Stimulated activated CD8-positive, alpha-beta memory T cell treated with anti-CD3 and anti-CD28 coated beads, Interleukin-7, amount 100 ng/mL, for 24 hours (primary cell): Measurements from ENCODE around the gene PRR36.
"Not testable (repeated sequence)": the region's sequence is repeated elsewhere in the genome, so short reads cannot be mapped to it uniquely, and the experiment has no call there.

Source experiments
- DNase-seq: peaks from one replicate; pipeline ENCODE4 v3.0.0-alpha.2; 2020; ENCODE audit warnings: low read depth

PRR36 gene

DNA sequence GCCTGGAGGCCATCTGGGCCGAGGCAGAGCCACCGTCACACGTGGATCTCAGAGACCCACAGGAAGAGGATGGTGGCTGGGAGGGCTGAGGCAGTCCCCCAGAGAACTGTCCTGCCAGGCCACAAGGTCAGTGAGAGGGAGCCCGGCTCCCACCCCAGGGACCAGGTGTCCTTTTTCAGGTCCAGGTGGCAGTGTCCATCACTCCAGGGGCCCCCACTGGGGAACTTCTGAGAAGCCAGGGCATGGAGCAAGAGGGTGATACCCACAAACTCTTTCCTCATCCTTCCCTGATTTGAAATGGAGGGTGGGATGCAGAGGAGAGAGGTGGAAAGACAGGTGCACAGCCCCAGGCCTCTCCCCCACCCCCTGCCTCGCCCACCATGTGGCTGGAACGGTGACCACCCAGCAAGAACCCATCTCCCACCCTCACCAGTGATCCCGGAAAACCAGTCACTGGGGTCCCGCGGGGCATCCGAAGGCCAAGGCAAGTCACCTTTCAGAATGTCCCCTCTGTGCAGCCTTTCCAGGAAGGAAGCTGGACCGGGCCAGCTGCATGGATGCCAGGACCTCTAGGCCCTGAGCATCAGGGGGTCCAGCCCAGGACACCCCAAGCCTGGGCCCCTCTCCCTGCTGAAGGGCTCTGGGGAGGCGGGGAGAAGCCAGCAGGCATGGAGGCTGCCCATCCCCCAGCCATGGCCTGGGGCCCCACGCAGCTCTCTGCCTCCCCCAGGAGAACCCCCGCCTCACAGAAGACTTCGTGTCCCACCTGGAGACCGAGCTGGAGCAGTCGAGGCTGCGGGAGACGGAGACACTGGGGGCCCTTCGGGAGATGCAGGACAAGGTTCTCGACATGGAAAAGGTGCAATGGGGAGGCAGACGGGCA is 14.1 kb downstream of the PRR36 start:
- no peak for DNase-seq

DNA sequence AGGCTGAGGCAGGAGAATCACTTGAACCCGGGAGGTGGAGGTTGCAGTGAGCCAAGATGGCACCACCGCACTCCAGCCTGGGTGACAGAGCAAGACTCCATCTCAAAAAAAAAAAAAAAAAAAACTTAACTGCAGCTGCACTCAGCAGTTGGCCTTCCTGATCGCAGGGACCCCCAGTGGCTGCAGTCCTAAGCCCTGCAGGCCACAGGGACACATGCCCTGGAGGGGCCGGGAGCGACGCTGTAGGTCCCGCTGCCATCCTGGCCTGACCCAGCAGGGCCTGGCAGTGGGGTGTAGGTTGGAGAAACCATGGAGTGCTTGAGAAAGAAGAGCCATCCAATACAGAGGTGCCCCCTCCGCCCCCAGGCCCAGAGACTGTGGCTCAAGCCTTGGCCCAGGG is 15.1 kb downstream of the PRR36 start:
- not testable (repeated sequence) for DNase-seq

DNA sequence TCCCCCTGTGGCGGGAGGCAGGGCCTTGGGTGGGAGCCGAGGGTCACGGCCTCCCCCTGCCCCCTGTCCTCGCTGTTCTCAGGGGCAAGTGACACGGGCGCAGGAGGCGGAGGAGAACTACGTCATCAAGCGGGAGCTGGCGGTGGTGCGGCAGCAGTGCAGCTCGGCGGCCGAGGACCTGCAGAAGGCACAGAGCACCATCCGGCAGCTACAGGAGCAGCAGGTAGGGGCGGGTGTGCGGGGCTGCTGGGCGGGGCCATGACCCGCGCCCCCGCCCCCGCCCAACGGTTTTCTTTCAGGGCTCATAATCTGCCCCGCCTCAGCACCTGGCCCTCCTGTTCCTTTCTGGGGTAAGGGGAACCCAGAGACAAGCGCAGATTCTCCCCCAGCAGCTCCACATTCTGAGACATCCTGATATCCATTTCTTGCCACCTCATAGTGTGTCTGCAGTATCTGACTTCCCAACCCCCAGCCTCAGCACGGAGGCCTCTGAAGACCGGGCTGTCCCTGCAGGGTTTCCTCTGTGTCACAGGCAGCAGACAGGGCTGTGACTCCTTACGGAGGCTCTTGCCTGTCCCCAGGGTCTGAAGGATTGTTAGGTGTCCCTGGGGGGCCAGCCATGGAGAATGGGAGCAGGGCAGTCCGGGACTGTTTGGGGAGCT is 15.9 kb downstream of the PRR36 start:
- DNase-seq = no peak

DNA sequence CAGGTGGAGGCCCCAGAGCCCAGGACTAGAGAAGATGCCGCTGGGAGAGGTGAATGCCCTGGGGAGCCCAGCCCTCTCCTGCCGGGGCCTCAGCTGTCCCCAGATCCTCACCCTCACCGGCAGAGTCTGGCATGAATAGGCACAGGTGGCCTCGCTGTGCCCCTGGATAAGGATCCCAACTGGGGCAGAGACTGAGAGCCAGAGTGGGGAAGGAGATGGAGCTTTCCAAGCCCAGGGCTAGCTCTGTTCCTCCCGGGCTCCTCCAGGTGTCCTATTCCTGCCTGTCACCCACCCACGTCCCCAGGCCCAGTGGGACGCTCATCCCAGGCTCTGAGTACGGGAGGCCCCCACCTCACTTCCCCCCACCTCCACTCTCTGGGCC is 16.5 kb downstream of the PRR36 start:
- DNase-seq = no peak

DNA sequence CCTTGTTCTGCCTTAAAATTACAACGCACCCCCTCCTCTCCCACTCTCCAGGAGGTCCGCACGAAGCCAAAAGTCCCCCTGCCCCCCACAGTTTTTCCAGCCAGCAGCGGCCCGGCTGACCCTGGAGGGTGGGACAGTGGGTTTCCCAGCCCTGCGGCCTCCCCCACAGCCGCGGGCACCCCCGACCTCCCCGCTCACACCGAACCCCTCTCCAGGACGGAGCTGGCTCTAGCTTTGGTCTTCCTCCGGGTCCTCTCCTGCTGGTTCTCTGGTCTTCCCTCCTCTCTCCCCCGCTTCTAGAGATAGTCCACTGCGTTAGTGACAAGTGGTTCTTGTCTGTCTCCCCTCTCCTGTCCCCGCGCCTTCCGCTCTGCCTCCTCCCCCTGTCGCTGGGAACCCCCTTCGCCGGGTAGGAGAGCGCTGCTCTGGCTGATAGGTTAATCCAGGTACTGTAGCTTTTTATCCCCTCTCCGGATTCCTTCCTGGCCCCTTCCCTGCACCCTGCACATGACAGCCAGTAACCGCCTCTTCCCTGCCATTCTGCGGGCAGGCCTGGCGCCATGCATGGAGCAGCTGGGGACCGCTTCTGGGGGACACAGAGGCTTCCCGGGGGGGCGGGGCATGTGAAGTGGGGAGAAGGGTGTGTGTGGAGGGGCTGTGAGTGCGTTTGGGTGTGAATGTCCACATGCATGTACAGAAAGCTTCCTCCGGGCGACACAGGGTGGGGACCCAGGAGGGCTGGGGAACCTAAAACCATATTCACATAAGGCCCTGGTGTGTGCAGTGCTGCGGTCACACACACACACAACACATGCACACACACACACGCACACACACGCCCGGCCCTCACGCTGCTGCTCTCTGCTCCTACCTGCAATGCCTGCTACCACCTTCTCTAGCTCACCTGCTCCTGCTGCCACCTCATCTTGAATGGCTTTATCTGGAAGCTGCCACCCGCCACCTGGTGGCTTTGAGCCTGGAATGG is 17.2 kb downstream of the PRR36 start:
- no peak for DNase-seq

DNA sequence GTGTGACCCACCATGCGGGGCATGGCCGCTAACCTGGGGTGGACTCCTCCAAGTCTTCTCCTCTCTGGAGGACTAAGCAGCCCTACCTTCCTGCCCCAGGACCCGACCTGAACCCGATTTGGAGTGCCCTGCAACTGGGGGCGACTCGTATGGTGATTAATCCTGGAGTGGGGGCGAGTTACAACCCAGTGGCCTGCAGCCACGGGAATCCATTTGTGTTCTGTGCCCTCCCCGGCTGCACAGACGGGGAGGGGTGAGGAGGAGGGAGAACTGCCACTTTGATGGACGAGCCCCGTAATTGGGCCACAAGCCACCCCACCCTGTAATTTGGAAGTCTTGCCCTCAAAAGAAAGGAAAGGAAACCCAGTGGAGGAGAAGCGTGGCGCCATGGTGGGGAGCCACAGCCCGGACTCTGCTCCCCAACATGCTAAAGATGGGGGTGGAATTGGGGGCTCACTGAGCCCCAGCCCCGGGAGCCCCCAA is 18.0 kb downstream of the PRR36 start:
- DNase-seq = no peak

DNA sequence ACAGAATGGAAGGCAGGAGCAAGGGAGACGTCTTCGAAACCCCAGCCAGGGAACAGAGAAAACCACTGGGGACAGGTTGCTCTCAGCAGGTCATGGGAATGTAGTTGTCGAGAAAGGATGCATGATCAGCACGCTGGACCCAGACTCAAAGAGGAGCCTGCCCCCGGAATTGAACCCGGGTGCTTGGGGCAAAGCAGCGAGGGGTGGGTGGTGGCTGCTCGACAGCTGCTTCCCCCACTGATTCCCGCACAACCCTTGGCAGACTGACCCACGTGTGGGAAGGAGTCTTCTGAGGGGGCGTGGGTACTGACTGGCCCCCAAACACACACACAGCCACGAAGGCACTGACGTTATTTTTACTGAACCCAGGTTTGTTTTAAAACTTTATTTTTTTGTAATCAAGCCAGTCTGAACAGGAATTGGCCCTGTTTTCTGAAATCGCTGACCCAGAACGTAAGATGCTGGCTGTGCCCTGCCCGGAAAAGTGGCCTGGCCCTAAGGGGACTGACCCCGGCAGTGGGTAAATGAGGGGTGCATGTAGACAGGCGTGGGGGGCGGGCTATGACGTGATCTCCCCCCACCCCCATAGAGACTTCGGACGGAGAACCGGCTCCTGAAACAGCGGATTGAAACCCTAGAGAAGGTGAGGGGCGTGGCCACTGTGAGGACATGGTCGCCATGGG is 18.6 kb downstream of the PRR36 start:
- DNase-seq = no peak

DNA sequence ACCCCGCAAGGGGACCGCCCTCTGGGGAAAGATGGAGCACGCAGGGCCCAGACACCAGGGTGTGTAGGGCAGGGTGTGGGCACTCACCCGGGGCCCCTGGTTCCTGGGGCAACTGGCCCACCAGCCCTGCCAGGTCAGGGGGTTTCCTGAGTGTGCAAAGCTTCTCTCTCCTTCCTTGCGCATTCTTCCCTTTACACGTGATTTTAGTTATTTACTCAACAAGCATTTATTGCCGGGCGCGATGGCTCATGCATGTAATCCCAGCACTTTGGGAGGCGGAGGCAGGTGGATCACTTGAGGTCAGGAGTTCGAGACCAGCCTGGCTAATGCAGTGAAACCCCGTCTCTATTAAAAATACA is 20.4 kb downstream of the PRR36 start:
- DNase-seq = no peak

DNA sequence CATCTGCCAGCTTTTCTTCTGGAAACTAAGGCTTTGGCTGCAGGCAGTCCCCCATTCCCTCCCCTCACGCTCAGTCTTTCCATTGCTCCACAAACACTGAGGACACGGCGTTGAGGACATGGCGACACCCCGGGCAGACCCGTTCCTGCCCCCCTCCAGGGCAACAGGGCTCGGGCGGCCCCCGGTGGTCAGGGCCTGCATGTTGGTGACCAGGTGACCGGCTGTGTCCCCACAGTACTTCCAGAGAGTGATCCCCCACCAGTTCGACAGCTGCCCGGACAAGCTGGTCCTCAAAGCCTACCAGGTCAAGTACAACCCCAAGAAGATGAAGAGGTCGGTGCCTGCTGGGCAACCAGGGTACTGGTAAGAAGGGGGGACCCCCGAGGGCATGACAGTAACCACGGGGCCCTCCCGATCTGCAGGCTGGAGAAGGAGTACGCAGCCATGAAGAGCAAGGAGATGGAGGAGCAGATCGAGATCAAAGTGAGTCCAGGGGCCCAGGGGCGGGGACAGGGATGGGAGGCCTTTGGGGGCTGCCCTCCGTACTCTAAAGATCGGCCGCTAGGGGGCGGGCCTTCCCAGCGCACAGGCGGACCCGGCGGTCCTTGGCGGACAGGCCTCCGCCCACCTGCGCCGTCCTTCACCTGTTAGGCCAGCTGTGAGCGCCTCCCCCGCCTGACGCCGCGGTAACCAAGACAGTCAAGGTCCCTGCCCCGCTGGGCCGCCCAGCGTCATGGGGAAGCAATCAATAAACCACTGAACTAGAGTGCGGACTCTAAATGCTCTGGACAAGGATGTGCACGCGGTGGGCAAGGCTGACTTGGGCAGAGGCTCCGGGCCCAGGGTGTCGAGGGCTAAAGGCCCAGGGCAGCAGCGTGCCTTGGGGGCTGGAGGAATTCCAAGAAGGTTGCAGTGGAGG is 21.1 kb downstream of the PRR36 start:
- DNase-seq = peak; percentile 51

DNA sequence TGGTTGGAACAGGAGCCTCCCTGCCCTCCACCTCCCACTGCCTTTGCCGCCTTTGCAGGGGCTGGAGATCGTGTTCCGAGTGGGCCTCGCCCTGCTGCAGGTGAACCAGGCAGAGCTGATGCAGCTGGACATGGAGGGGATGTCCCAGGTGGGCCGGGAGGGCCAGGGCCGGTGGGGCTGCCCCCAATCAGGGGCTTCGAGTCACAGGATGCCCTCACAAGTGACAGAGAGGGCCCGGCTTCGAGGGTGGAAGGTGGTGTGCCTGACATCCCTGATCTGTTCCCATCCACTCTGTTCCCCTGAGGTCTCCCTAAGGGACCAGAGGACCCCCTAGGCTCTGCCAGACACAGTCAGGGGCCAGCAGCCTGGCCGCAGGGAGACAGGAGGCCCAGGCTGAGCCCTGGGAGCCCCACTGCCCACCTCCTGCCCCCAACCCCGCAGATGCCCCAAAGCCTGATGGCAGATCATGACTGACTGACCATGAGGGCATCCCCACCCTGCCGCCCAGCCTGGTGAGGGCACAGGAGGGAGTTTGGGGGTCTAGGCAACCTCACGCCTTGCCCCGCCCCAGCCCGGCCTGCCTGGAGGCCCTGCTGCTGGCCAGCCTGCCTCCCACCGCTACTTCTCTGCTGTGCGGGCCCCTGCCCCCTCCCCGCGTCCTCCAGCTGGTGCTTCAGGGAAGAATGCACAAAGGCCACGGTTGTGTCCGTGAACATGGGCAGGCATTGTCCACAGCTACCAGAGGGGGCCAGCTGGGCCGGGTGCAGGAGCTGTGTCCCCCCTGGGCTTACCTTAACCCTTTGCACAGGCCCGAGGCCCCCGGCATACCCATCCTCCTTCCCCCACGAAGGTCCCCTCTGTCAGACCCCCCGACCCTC is 22.3 kb downstream of the PRR36 start:
- no peak for DNase-seq

DNA sequence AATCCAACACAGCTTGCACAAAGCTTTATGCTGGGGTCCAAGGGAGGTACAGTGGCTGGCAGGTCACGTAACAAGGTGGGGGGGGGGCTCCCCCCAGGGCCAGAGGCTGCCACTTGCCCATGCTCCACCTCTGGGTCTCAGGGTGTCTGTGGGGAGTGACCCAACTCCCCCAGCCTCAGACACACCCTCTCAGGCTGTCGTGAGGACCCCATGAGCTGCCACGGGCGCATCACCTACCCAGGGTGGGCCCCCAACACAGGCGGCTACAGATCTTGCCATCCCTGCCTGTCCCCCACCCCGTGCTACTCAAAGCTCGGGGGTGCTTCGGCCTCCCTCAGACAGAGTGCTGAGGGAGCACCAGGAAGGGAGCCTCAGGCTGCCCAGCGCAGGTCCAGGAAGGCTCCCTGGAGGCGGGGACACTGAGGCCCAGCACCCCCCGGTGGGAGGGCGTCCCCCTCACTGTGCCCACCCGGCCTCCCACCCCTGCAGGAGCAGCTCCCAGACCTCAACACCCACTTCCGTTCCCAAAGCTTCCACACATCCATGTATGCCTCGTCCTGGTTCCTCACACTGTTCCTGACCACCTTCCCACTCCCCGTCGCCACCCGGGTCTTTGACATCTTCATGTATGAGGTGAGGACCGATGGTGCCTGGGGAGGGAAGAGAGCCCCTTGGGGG is 23.1 kb downstream of the PRR36 start:
- DNase-seq = no peak

DNA sequence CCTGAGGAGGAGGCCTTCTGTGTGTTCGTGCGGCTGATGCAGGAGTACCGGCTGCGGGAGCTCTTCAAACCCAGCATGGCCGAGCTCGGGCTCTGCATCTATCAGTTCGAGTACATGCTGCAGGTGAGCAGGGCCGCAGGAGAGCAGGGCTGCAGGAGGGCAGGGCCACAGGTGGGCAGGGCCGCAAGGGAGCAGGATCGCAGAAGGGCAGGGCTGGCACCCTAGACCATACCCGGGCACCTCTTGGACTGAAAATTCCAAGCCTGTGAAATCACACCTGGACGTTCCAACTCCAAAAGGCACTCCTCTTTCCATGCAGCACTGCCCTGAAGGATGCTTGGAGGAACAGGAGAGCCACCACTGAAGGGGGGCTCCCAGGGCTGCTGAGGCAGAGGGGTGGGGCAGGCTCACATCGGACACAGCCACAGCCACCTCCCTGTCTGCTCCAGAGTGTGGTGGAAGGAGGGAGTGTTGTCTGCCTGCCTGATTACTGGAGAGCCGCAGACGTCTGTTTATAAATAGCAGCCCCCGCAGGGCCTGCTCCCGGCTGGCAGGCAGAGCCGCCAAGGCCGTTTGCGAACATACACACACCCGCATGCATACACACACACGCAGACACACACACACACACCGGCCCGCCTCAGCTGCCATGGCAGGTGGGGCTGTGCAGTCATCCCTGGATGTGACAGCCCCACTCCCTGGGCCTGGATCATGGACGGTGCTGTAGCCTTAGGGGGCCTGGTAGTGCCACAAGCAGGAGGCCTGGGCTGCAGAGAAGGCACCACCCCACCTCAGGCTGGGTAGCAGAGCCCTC is 24.0 kb downstream of the PRR36 start:
- no peak for DNase-seq

DNA sequence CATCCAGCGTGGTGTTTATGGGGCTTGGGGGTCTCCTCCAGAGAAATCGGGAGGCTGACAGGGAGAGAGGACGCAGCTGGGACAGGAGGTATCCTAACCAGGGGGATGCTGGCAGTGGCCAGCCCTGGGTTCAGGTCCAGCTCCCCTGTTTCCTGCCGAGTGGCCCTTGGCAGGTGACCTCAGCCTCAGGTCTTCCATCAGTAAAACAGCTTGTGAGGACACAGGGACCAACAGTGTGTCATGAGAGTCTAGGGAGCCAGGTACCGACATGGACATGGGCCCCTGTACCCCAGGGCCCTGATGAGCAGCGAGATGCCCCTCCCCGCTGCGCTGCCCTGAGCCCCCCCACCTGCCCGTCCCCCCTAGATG is 24.6 kb downstream of the PRR36 start:
- DNase-seq = no peak

DNA sequence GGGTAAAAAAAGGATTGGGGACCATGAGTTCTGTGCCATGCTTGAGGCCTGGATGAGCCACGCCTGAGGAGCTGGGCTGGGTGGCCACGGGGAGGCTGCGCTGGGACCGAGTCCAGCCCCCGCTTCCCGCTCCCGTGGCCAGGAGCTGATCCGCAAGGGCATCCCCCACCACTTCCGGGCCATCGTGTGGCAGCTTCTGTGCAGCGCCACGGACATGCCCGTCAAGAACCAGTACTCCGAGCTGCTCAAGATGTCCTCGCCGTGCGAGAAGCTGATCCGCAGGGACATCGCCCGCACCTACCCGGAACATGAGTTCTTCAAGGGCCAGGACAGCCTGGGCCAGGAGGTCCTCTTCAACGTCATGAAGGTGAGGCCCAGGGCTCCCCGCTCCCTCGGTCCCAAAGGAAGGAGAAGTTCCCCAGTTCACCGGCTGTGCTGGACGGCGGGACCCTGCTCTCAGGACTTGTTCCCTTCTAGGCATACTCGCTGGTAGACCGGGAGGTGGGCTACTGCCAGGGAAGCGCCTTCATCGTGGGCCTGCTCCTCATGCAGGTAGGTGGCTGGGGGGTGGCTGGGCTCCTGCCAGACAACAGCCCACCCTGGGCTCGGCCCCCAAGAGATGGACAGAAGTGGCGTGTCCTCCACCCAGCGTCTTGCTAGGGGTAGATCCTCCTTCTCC is 25.3 kb downstream of the PRR36 start:
- no peak for DNase-seq

DNA sequence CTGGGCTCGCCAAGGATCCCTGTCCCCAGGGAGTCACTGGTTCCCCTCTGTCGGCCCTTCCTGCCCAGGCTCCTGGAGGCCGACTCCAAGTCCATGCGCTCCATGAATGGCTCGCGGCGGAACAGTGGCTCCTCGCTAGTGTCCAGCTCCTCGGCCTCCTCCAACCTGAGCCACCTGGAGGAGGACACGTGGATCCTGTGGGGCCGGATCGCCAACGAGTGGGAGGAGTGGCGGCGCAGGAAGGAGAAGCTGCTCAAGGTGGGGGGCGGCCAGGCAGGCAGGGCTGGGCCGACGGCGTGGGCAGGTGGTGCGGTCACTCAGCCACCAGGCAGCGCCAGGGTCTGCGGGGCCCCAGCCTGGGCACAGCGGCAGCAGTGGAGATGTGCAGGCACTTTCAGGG is 26.5 kb downstream of the PRR36 start:
- no peak for DNase-seq

DNA sequence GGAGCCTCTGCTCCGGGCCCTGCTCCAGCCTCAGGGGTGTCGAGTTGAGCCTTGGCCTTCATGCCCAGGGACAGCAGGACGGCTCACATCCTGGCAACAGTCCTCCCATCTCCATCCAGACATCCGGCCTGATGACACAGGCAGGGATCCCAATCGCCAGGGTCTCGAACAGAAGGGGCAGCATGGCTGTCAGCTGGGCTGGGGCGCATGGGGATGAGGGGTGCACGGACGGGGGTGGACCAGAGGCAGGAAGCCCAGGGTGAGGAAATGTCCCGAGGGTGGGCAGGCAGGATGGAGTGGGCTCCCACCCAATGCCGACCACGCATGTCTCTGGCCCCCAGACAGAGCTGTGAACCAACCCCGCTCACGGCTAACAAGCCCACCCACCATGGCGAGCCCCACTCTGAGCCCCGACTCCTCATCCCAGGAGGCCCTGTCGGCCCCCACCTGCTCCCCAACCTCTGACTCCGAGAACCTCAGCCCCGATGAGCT is 28.0 kb downstream of the PRR36 start:
- no peak for DNase-seq

DNA sequence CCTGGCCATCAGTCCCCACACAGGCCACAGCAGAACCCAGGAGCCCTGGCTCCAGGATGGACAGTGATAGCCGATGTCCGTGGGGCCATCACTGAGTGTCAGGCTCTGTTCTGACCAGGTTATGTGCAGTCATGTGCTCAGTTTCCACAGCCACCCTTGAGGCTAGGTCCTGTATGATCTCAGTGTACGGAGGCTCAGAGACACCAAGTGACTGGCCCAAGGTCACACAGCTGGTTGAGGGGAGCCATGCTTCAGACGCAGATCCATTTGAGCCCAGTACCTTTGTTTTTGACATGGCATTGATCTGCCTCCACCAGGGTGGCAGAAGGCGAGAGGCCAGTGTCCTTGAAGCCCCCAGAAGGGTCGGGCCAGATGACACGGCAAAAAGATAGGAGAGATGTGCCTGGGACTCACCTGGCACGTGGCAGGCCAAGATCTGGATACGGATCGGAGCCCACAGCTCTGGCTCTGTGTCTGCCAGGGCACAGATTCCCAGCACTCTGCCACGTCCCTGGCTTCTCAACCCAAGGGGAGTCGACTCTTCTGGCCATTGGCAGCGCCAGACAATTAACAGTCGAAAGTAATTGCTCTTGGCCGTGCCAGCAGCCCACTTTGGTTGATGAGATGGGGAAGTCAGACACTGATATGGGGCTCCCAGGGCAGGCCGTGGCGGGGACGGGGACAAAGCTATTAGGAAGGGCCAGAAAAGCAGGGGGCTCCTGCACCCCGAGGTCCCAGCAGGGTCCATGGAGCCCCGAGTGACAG is 28.6 kb downstream of the PRR36 start:
- no peak for DNase-seq
